Mesenchymal stem cell (in vitro differentiated cells and primary cell): ENCODE results near the gene SOX21. TPM values are rescaled to one million over a fixed set of nuclear protein-coding genes. Genes with fewer than 3 reads are reported as not detected.
A peak's percentile ranks its signal among the peaks of the same experiment; 100 is the strongest.

Experiments
- DNase-seq: peaks from one replicate; pipeline ENCODE4 v3.0.0-alpha.2; 2013
- H2AFZ ChIP-seq: one replicate; pipeline ENCODE4 v1.6.1; 2013; ENCODE audit warnings: low read depth, mild to moderate bottlenecking, control low read depth, inconsistent platforms, low read length, moderate library complexity
- H2AK5ac ChIP-seq: 2 replicates; pipeline ENCODE4 v1.6.1; 2013; ENCODE audit warnings: low read length, moderate library complexity, mild to moderate bottlenecking, inconsistent platforms; ENCODE audit not compliant: severe bottlenecking
- H2BK120ac ChIP-seq: one replicate; pipeline ENCODE4 v1.6.1; 2013; ENCODE audit warnings: low read depth, mild to moderate bottlenecking, inconsistent platforms, low read length, moderate library complexity
- H2BK12ac ChIP-seq, 2 experiments: one replicate each; pipeline ENCODE4 v1.6.1; 2013; ENCODE audit warnings: inconsistent platforms in 2 of 2, low read length in 2 of 2, mild to moderate bottlenecking in 2 of 2, moderate library complexity in 2 of 2, control low read depth in 1 of 2
- H2BK15ac ChIP-seq: one replicate; pipeline ENCODE4 v1.6.1; 2013; ENCODE audit warnings: mild to moderate bottlenecking, low read depth, inconsistent platforms; ENCODE audit not compliant: poor library complexity, severe bottlenecking
- H2BK5ac ChIP-seq: 2 replicates; pipeline ENCODE4 v1.6.1; 2013; ENCODE audit warnings: low read depth, mild to moderate bottlenecking, low read length, control low read depth, inconsistent platforms; ENCODE audit not compliant: poor library complexity, severe bottlenecking
- H3K14ac ChIP-seq, 2 experiments: one replicate each; pipeline ENCODE4 v1.6.1; 2013; ENCODE audit warnings: inconsistent platforms in 2 of 2, low read length in 2 of 2, control low read depth in 1 of 2, mild to moderate bottlenecking in 1 of 2, moderate library complexity in 1 of 2
- H3K18ac ChIP-seq, 2 experiments: one replicate each; pipeline ENCODE4 v1.6.1; 2013; ENCODE audit warnings: inconsistent platforms in 2 of 2, low read length in 2 of 2, control low read depth in 1 of 2, low read depth in 1 of 2, mild to moderate bottlenecking in 1 of 2
- H3K23ac ChIP-seq, 2 experiments: one replicate each; pipeline ENCODE4 v1.6.1; 2013; ENCODE audit warnings: inconsistent platforms in 2 of 2, low read length in 2 of 2, mild to moderate bottlenecking in 2 of 2, moderate library complexity in 2 of 2, control low read depth in 1 of 2
- H3K27ac ChIP-seq: 2 replicates; pipeline ENCODE4 v1.5.1; 2013; ENCODE audit warnings: mild to moderate bottlenecking, moderate library complexity, low read length, control low read depth, inconsistent platforms; ENCODE audit not compliant: poor library complexity, severe bottlenecking
- H3K27me3 ChIP-seq, 2 experiments: 2 replicates each; pipeline versions ENCODE4 v1.6.1 to v1.7.0; 2013; ENCODE audit warnings: low read length in 2 of 2, mild to moderate bottlenecking in 2 of 2, moderate library complexity in 2 of 2, control low read depth in 1 of 2, inconsistent platforms in 1 of 2; ENCODE audit not compliant: control insufficient read depth in 1 of 2, insufficient read depth in 1 of 2
- H3K36me3 ChIP-seq, 2 experiments: 2 replicates each; pipeline versions ENCODE4 v1.6.1 to v1.7.0; 2013; ENCODE audit warnings: low read length in 2 of 2, control low read depth in 1 of 2, inconsistent platforms in 1 of 2, low read depth in 1 of 2, mild to moderate bottlenecking in 1 of 2; ENCODE audit not compliant: insufficient read depth in 2 of 2, control insufficient read depth in 1 of 2
- H3K4ac ChIP-seq, 2 experiments: one replicate each; pipeline ENCODE4 v1.6.1; 2013; ENCODE audit warnings: inconsistent platforms in 2 of 2, low read length in 2 of 2, mild to moderate bottlenecking in 2 of 2, moderate library complexity in 2 of 2, control low read depth in 1 of 2, low read depth in 1 of 2
- H3K4me1 ChIP-seq: 2 replicates; pipeline ENCODE4 v1.6.1; 2013; ENCODE audit warnings: low read depth, low read length, control low read depth; ENCODE audit not compliant: control insufficient read depth, insufficient read depth
- H3K4me2 ChIP-seq: 2 replicates; pipeline ENCODE4 v1.6.1; 2013; ENCODE audit warnings: low read length, mild to moderate bottlenecking, inconsistent platforms; ENCODE audit not compliant: poor library complexity, severe bottlenecking
- H3K4me3 ChIP-seq, 2 experiments: 2 replicates each; pipeline versions ENCODE4 v1.5.1 to v1.7.0; 2013; ENCODE audit warnings: low read length in 2 of 2, mild to moderate bottlenecking in 2 of 2, control low read depth in 1 of 2, low read depth in 1 of 2; ENCODE audit not compliant: insufficient read depth in 1 of 2
- H3K79me1 ChIP-seq: replicated peaks from 2 replicates; pipeline ENCODE4 v1.6.1; 2013; ENCODE audit warnings: mild to moderate bottlenecking, control low read depth, low read length, inconsistent platforms; ENCODE audit not compliant: poor library complexity, severe bottlenecking
- H3K9ac ChIP-seq: 2 replicates; pipeline ENCODE4 v1.7.0; 2013; ENCODE audit warnings: mild to moderate bottlenecking, low read length, moderate library complexity
- H3K9me3 ChIP-seq: 2 replicates; pipeline ENCODE4 v1.7.0; 2013; ENCODE audit warnings: mild to moderate bottlenecking, low read length; ENCODE audit not compliant: control insufficient read depth
- H4K8ac ChIP-seq: one replicate; pipeline ENCODE4 v1.6.1; 2013; ENCODE audit warnings: inconsistent platforms, mild to moderate bottlenecking, low read length, moderate library complexity
- H4K91ac ChIP-seq: one replicate; pipeline ENCODE4 v1.6.1; 2013; ENCODE audit warnings: mild to moderate bottlenecking, low read length, inconsistent platforms
- WGBS: methylation state at CpG from one replicate; pipeline ENCODE4 v1.1.7; 2013; ENCODE audit warnings: mixed read lengths; 5-methylcytosine and 5-hydroxymethylcytosine counted together
- small RNA-seq: library from polyadenylated mRNA; stranded (forward); fragments of <200 nt; extraction: miRNeasy Mini kit (QIAGEN cat#:217004); gene quantifications from one replicate; pipeline ENCODE3, GENCODE V24; 2013; ENCODE audit warnings: low read depth

SOX21 gene

GRCh38 chr13:94662274-94662945, 49.9 kb downstream of the SOX21 start:
- Histone ChIP-seq H4K8ac (no peak overlapping the region), H2BK15ac (no peak overlapping the region), H3K79me1 (no peaks in the 10 kb centered on the region), H3K23ac (no peak overlapping the region), H3K4me2 (no peak overlapping the region), H3K27me3 (peaks cover 37 to 58% of the 10 kb centered on the region in 2 experiments), H3K4me3 (no peak overlapping the region), H3K4me1 (no peaks in the 10 kb centered on the region), H3K9ac (no peak overlapping the region), H3K9me3 (no peaks in the 10 kb centered on the region), H2AFZ (no peak overlapping the region), H3K4ac (no peak overlapping the region), H3K36me3 (no peaks in the 10 kb centered on the region), H4K91ac (no peak overlapping the region), H3K27ac (no peak overlapping the region), H3K14ac (no peak overlapping the region), H2BK5ac (no peak overlapping the region), H2BK120ac (no peak overlapping the region), H2BK12ac (no peak overlapping the region), H3K18ac (no peak overlapping the region), H2AK5ac (no peak overlapping the region)
- no peak for DNase-seq
- WGBS = 83% methylated on average over 12 of the region's 12 CpGs

GRCh38 chr13:94661406-94661805, 50.9 kb downstream of the SOX21 start:
- Histone ChIP-seq H3K9ac (no peak overlapping the region), H4K8ac (no peak overlapping the region)
- WGBS = 98% methylated on average over 5 of the region's 5 CpGs

GRCh38 chr13:94660695-94661326, 51.5 kb downstream of the SOX21 start:
- H2AK5ac ChIP-seq = no peak overlapping the region
- no peak overlapping the region for H2BK12ac ChIP-seq
- H3K79me1 ChIP-seq = no peaks in the 10 kb centered on the region
- H2BK5ac ChIP-seq = no peak overlapping the region
- DNase-seq = peak; percentile 38
- H3K4me3 ChIP-seq = no peak overlapping the region
- H3K27ac ChIP-seq = no peak overlapping the region
- no peaks in the 10 kb centered on the region for H3K36me3 ChIP-seq
- no peak overlapping the region for H3K18ac ChIP-seq
- no peak overlapping the region for H3K23ac ChIP-seq
- H2BK120ac ChIP-seq = no peak overlapping the region
- no peak overlapping the region for H4K91ac ChIP-seq
- H3K27me3 ChIP-seq = peaks cover 26 to 45% of the 10 kb centered on the region in 2 experiments
- no peak overlapping the region for H3K9ac ChIP-seq
- no peak overlapping the region for H2BK15ac ChIP-seq
- peaks cover 4% of the 10 kb centered on the region for H3K4me1 ChIP-seq
- WGBS = 50% methylated on average over 4 of the region's 6 CpGs
- H3K4me2 ChIP-seq = no peak overlapping the region
- peak overlapping the region; percentile 19 for H4K8ac ChIP-seq
- H2AFZ ChIP-seq = no peak overlapping the region
- no peak overlapping the region for H3K4ac ChIP-seq
- H3K14ac ChIP-seq = no peak overlapping the region
- no peaks in the 10 kb centered on the region for H3K9me3 ChIP-seq

More at GRCh38 chr13:94661406-94661805, 50.9 kb downstream of the SOX21 start:
- Histone ChIP-seq H3K23ac (no peak overlapping the region), H3K27ac (no peak overlapping the region), H3K14ac (no peak overlapping the region), H2BK12ac (no peak overlapping the region), H2BK5ac (no peak overlapping the region), H3K36me3 (no peaks in the 10 kb centered on the region), H2BK120ac (no peak overlapping the region), H3K18ac (no peak overlapping the region), H3K4me1 (peaks cover 2% of the 10 kb centered on the region), H2BK15ac (no peak overlapping the region), H3K4ac (no peak overlapping the region), H3K27me3 (peaks cover 32 to 51% of the 10 kb centered on the region in 2 experiments), H4K91ac (no peak overlapping the region), H2AK5ac (no peak overlapping the region), H3K9me3 (no peaks in the 10 kb centered on the region), H3K4me3 (no peak overlapping the region), H3K79me1 (no peaks in the 10 kb centered on the region), H2AFZ (no peak overlapping the region), H3K4me2 (no peak overlapping the region)
- no peak for DNase-seq

Small RNAs within 50 kb of the gene (small RNA-seq; reads per million reads assigned to genes)
- not detected for gene RN7SL585P
